Uterus (tissue), 2 donors: Measurements from ENCODE around the gene MFNG.

Experiments used
- POLR2A ChIP-seq, 2 donors: fragments of 450-650 bp; IDR thresholded peaks; one replicate each; pipeline ENCODE4 v1.6.1; 2016; ENCODE audit warnings: antibody characterized with exemption in 2 of 2, mild to moderate bottlenecking in 1 of 2, moderate library complexity in 1 of 2
- TF ChIP-seq, protein P1 (sequence below), 4 experiments: fragments of 200-600 bp in 2 of 4; fragments of 450-650 bp in 2 of 4; sonication (generic) in 2 of 4; IDR thresholded peaks; one replicate each; pipeline ENCODE4 v1.5.1; 2016 to 2019; ENCODE audit warnings: antibody characterized with exemption in 4 of 4, mild to moderate bottlenecking in 2 of 4, moderate library complexity in 1 of 4

DNA sequence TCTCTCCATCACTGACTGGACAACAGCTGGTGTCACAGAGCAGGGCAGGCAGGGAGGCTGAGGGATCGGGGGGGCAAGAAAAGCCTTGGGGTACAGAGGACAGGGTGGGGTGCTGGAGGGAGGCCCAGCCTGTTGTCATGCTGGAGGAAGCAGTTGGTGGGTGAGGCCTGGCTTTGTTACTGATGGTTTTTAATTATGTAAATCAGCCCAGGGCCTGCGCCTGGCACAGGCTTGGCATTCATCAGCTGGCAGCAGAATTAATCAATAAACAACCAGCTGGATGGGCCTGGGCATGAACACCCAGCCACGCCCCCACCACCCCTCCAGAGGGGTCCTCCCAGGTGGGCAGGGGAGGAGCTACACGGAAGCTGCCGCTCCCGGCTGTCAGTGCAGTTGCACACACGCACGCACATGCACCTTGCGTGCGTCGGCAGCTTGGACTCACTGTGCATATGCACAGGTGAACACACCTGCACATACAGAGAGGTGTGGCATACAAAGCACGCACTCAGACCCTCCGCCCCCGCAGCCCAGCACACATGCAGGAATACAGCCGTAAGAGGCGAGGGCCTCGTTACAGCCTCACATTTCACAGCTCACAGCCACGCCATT lies 37.6 kb downstream of the MFNG start:
- TF ChIP-seq POLR2A (IDR thresholded peaks at IDR 0.05): no peak
- TF ChIP-seq, protein P1, sequence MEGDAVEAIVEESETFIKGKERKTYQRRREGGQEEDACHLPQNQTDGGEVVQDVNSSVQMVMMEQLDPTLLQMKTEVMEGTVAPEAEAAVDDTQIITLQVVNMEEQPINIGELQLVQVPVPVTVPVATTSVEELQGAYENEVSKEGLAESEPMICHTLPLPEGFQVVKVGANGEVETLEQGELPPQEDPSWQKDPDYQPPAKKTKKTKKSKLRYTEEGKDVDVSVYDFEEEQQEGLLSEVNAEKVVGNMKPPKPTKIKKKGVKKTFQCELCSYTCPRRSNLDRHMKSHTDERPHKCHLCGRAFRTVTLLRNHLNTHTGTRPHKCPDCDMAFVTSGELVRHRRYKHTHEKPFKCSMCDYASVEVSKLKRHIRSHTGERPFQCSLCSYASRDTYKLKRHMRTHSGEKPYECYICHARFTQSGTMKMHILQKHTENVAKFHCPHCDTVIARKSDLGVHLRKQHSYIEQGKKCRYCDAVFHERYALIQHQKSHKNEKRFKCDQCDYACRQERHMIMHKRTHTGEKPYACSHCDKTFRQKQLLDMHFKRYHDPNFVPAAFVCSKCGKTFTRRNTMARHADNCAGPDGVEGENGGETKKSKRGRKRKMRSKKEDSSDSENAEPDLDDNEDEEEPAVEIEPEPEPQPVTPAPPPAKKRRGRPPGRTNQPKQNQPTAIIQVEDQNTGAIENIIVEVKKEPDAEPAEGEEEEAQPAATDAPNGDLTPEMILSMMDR (IDR thresholded peaks at IDR 0.05): no peak
